H9 (cell line): ENCODE measurements around the gene LARP4B. TPM values are rescaled to one million over a fixed set of nuclear protein-coding genes. Genes with fewer than 3 reads are reported as not detected.
"Not testable (repeated sequence)": the region's sequence is repeated elsewhere in the genome, so short reads cannot be mapped to it uniquely, and the experiment has no call there.

ENCODE experiments used
- DNase-seq: peaks from one replicate; pipeline ENCODE4 v3.0.0-alpha.2; 2017
- H2AFZ ChIP-seq: one replicate; pipeline ENCODE4 v1.6.1; 2013; ENCODE audit warnings: mild to moderate bottlenecking, low read length, control low read depth, moderate library complexity
- H2AK5ac ChIP-seq: 2 replicates; pipeline ENCODE4 v1.6.1; 2013; ENCODE audit warnings: low read length, control low read depth, mixed read lengths; ENCODE audit not compliant: insufficient read length
- H2BK120ac ChIP-seq: one replicate; pipeline ENCODE4 v1.6.1; 2013; ENCODE audit warnings: low read depth, mild to moderate bottlenecking, low read length, control low read depth, inconsistent platforms; ENCODE audit not compliant: poor library complexity, severe bottlenecking
- H2BK12ac ChIP-seq: 2 replicates; pipeline ENCODE4 v1.6.1; 2013; ENCODE audit warnings: low read length, control low read depth, mixed read lengths, low read depth; ENCODE audit not compliant: insufficient read length
- H2BK15ac ChIP-seq: 2 replicates; pipeline ENCODE4 v1.6.1; 2013; ENCODE audit warnings: low read depth, low read length, control low read depth
- H2BK20ac ChIP-seq: one replicate; pipeline ENCODE4 v1.6.1; 2013; ENCODE audit warnings: low read depth, mild to moderate bottlenecking, low read length, control low read depth, inconsistent platforms; ENCODE audit not compliant: poor library complexity, severe bottlenecking
- H2BK5ac ChIP-seq: 2 replicates; pipeline ENCODE4 v1.6.1; 2013; ENCODE audit warnings: low read length, control low read depth, mixed read lengths; ENCODE audit not compliant: insufficient read length
- H3K14ac ChIP-seq: 2 replicates; pipeline ENCODE4 v1.6.1; 2013; ENCODE audit warnings: low read length, control low read depth; ENCODE audit not compliant: insufficient read depth
- H3K18ac ChIP-seq: 2 replicates; pipeline ENCODE4 v1.6.1; 2013; ENCODE audit warnings: low read depth, mild to moderate bottlenecking, mixed read lengths, low read length, control low read depth; ENCODE audit not compliant: insufficient read length
- H3K23ac ChIP-seq: 2 replicates; pipeline ENCODE4 v1.6.1; 2013; ENCODE audit warnings: low read length, control low read depth, mixed read lengths, low read depth; ENCODE audit not compliant: insufficient read length
- H3K23me2 ChIP-seq: 2 replicates; pipeline ENCODE4 v1.6.1; 2013; ENCODE audit warnings: low read depth, mild to moderate bottlenecking, mixed read lengths, low read length, control low read depth; ENCODE audit not compliant: insufficient read length, poor library complexity, severe bottlenecking
- H3K27ac ChIP-seq: 2 replicates; pipeline ENCODE4 v1.5.1; 2013; ENCODE audit warnings: low read length, control low read depth, mixed read lengths, low read depth; ENCODE audit not compliant: insufficient read length
- H3K27me3 ChIP-seq: 2 replicates; pipeline ENCODE4 v1.6.1; 2013; ENCODE audit warnings: low read length, control low read depth, inconsistent platforms; ENCODE audit not compliant: insufficient read depth
- H3K4ac ChIP-seq: 2 replicates; pipeline ENCODE4 v1.6.1; 2013; ENCODE audit warnings: low read depth, mild to moderate bottlenecking, control low read depth, inconsistent platforms, low read length, moderate library complexity
- H3K4me1 ChIP-seq: 2 replicates; pipeline ENCODE4 v1.6.1; 2013; ENCODE audit warnings: low read length, control low read depth, inconsistent platforms; ENCODE audit not compliant: insufficient read depth
- H3K4me2 ChIP-seq: 2 replicates; pipeline ENCODE4 v1.6.1; 2013; ENCODE audit warnings: low read length, control low read depth, mixed read lengths; ENCODE audit not compliant: insufficient read length, insufficient read depth
- H3K56ac ChIP-seq: 2 replicates; pipeline ENCODE4 v1.6.1; 2013; ENCODE audit warnings: low read depth, mild to moderate bottlenecking, mixed read lengths, low read length, control low read depth; ENCODE audit not compliant: insufficient read length
- H3K79me1 ChIP-seq: 2 replicates; pipeline ENCODE4 v1.6.1; 2013; ENCODE audit warnings: low read depth, mild to moderate bottlenecking, moderate library complexity, low read length, control low read depth, inconsistent platforms; ENCODE audit not compliant: insufficient read depth, poor library complexity, severe bottlenecking
- H3K79me2 ChIP-seq: 2 replicates; pipeline ENCODE4 v1.6.1; 2013; ENCODE audit warnings: low read length, control low read depth, inconsistent platforms; ENCODE audit not compliant: insufficient read depth
- H3K9ac ChIP-seq: 2 replicates; pipeline ENCODE4 v1.6.1; 2013; ENCODE audit warnings: low read length, control low read depth, mixed read lengths; ENCODE audit not compliant: insufficient read length; ENCODE audit errors: extremely low read depth
- H3K9me3 ChIP-seq: one replicate; pipeline ENCODE4 v1.6.1; 2013; ENCODE audit warnings: low read depth, low read length, inconsistent platforms; ENCODE audit not compliant: control insufficient read depth
- H3T11ph ChIP-seq: one replicate; pipeline ENCODE4 v1.6.1; 2013; ENCODE audit warnings: mild to moderate bottlenecking, low read length, control low read depth, inconsistent platforms
- H4K20me1 ChIP-seq: one replicate; pipeline ENCODE4 v1.6.1; 2013; ENCODE audit not compliant: control insufficient read depth, insufficient read length, insufficient read depth
- H4K5ac ChIP-seq: 2 replicates; pipeline ENCODE4 v1.6.1; 2013; ENCODE audit warnings: low read depth, mild to moderate bottlenecking, mixed read lengths, low read length, control low read depth; ENCODE audit not compliant: insufficient read length
- H4K8ac ChIP-seq: replicated peaks from 2 replicates; pipeline ENCODE4 v1.6.1; 2013; ENCODE audit warnings: low read length, control low read depth, mixed read lengths, low read depth; ENCODE audit not compliant: insufficient read length
- H4K91ac ChIP-seq: 2 replicates; pipeline ENCODE4 v1.6.1; 2013; ENCODE audit warnings: low read depth, mild to moderate bottlenecking, moderate library complexity, mixed read lengths, low read length, control low read depth; ENCODE audit not compliant: insufficient read length
- H3K27ac Mint-ChIP-seq, 3 experiments: 2 replicates in 2 of 3; 3 replicates in 1 of 3; pipeline ENCODE4 v1.8.0; 2020 to 2021; ENCODE audit warnings: mixed read lengths in 3 of 3, mild to moderate bottlenecking in 1 of 3, moderate library complexity in 1 of 3
- H3K27me3 Mint-ChIP-seq: 2 replicates; pipeline ENCODE4 v1.8.0; 2021; ENCODE audit warnings: low read depth, mild to moderate bottlenecking, moderate library complexity, mixed read lengths
- H3K36me3 Mint-ChIP-seq, 3 experiments: 2 replicates in 2 of 3; 3 replicates in 1 of 3; pipeline ENCODE4 v1.8.0; 2020 to 2021; ENCODE audit warnings: low read depth in 3 of 3, mixed read lengths in 3 of 3; ENCODE audit not compliant: insufficient read depth in 1 of 3
- H3K4me1 Mint-ChIP-seq, 2 experiments: 2 replicates each; pipeline ENCODE4 v1.8.0; 2020; ENCODE audit warnings: mixed read lengths in 2 of 2
- H3K4me3 Mint-ChIP-seq, 2 experiments: 2 replicates in 1 of 2; 3 replicates in 1 of 2; pipeline ENCODE4 v1.8.0; 2020 to 2021; ENCODE audit warnings: mild to moderate bottlenecking in 2 of 2, mixed read lengths in 2 of 2, moderate library complexity in 1 of 2
- H3K9me3 Mint-ChIP-seq, 2 experiments: 2 replicates in 1 of 2; 3 replicates in 1 of 2; pipeline ENCODE4 v1.8.0; 2020; ENCODE audit warnings: mild to moderate bottlenecking in 2 of 2, mixed read lengths in 2 of 2, moderate library complexity in 1 of 2
- CTCF ChIP-seq: fragments of 200-600 bp; sonication (generic); conservative IDR thresholded peaks from 3 replicates; pipeline ENCODE4 v1.8.0; 2021; ENCODE audit warnings: antibody characterized with exemption, mild to moderate bottlenecking
- WGBS: extraction: QIAGEN DNeasy Blood & Tissue Kit; methylation state at CpG from one replicate; pipeline ENCODE4 v1.1.7; 2013; ENCODE audit warnings: missing lambda C conversion rate, low lambda C conversion rate, mixed read lengths; ENCODE audit not compliant: insufficient read length; ENCODE audit errors: extremely low coverage; 5-methylcytosine and 5-hydroxymethylcytosine counted together
- total RNA-seq: library from RNA; stranded (reverse); gene quantifications from 2 replicates; pipeline ENCODE4 v1.2.1, GENCODE V29; 2021

Gene LARP4B
- total RNA-seq, 1 experiment from 2014 or later = 88.9 TPM

GRCh38 chr10:770975-771374 lies 160.5 kb downstream of the LARP4B start:
- Histone ChIP-seq H3K9ac (no peak overlapping the region), H3K14ac (no peak overlapping the region; the same call in 1 of the 2 replicates), H3K27me3 (no peaks in the 10 kb centered on the region), H2AK5ac (no peak overlapping the region), H3K56ac (no peak overlapping the region), H3T11ph (no peak overlapping the region), H3K9me3 (peaks cover 4% of the 10 kb centered on the region), H3K79me2 (no peaks in the 10 kb centered on the region), H2BK120ac (no peak overlapping the region), H4K91ac (no peak overlapping the region), H3K18ac (no peak overlapping the region), H3K4me1 (no peaks in the 10 kb centered on the region), H3K23me2 (no peaks in the 10 kb centered on the region), H3K27ac (no peak overlapping the region), H2AFZ (no peak overlapping the region), H3K4ac (no peak overlapping the region), H2BK12ac (no peak overlapping the region), H4K20me1 (no peaks in the 10 kb centered on the region), H3K4me2 (no peak overlapping the region), H3K79me1 (no peaks in the 10 kb centered on the region), H4K5ac (no peak overlapping the region), H2BK20ac (no peak overlapping the region), H2BK15ac (no peak overlapping the region), H2BK5ac (no peak overlapping the region), H4K8ac (no peak overlapping the region), H3K23ac (no peak overlapping the region)
- H3K27me3 Mint-ChIP-seq = peaks cover 2% of the 10 kb centered on the region
- DNase-seq = no peak
- no peak overlapping the region for H3K27ac Mint-ChIP-seq
- peaks cover 15 to 28% of the 10 kb centered on the region in 2 experiments for H3K9me3 Mint-ChIP-seq
- no peak for TF ChIP-seq CTCF
- H3K4me1 Mint-ChIP-seq = no peaks in the 10 kb centered on the region
- no CpG with 5 or more reads among the region's 15 CpGs for WGBS
- H3K4me3 Mint-ChIP-seq = no peak overlapping the region
- peaks cover 0 to 11% (median 3%) of the 10 kb centered on the region in 3 experiments; a peak in 4 of 7 replicates for H3K36me3 Mint-ChIP-seq

- H3K4me1 ChIP-seq, H3K27ac ChIP-seq, H2AK5ac ChIP-seq, H2BK5ac ChIP-seq, H3K4me3 Mint-ChIP-seq, H3K27me3 Mint-ChIP-seq, H3K4me1 Mint-ChIP-seq, H4K20me1 ChIP-seq, H2BK20ac ChIP-seq, H3K9me3 ChIP-seq, DNase-seq, H3K56ac ChIP-seq, H4K8ac ChIP-seq, H4K91ac ChIP-seq, H2BK12ac ChIP-seq, H3K27me3 ChIP-seq, H3T11ph ChIP-seq, H3K23me2 ChIP-seq, H3K18ac ChIP-seq, H3K4ac ChIP-seq, H3K9ac ChIP-seq, H4K5ac ChIP-seq, H2BK120ac ChIP-seq, H3K14ac ChIP-seq, H3K4me2 ChIP-seq, H3K79me2 ChIP-seq, H2AFZ ChIP-seq, H3K23ac ChIP-seq, H3K27ac Mint-ChIP-seq, H3K79me1 ChIP-seq, H2BK15ac ChIP-seq: not testable (repeated sequence)
- Mint-ChIP-seq H3K36me3 (peaks cover 0 to 11% (median 3%) of the 10 kb centered on the region in 3 experiments; a peak in 4 of 7 replicates), H3K9me3 (peaks cover 19 to 28% of the 10 kb centered on the region in 2 experiments)
- WGBS = no CpG with 5 or more reads among the region's 13 CpGs
Observed at GRCh38 chr10:770048-770712, 161.3 kb downstream of the LARP4B start.
